H9 (cell line): ENCODE results near the gene PAIP1. TPM values are rescaled to one million over a fixed set of nuclear protein-coding genes. Genes with fewer than 3 reads are reported as not detected.
A peak's percentile ranks its signal among the peaks of the same experiment; 100 is the strongest.
"Not testable (repeated sequence)": the region's sequence is repeated elsewhere in the genome, so short reads cannot be mapped to it uniquely, and the experiment has no call there.

Source experiments
- DNase-seq: peaks from one replicate; pipeline ENCODE4 v3.0.0-alpha.2; 2017
- H2AFZ ChIP-seq: one replicate; pipeline ENCODE4 v1.6.1; 2013; ENCODE audit warnings: mild to moderate bottlenecking, low read length, control low read depth, moderate library complexity
- H2AK5ac ChIP-seq: 2 replicates; pipeline ENCODE4 v1.6.1; 2013; ENCODE audit warnings: low read length, control low read depth, mixed read lengths; ENCODE audit not compliant: insufficient read length
- H2BK120ac ChIP-seq: one replicate; pipeline ENCODE4 v1.6.1; 2013; ENCODE audit warnings: low read depth, mild to moderate bottlenecking, low read length, control low read depth, inconsistent platforms; ENCODE audit not compliant: poor library complexity, severe bottlenecking
- H2BK12ac ChIP-seq: 2 replicates; pipeline ENCODE4 v1.6.1; 2013; ENCODE audit warnings: low read length, control low read depth, mixed read lengths, low read depth; ENCODE audit not compliant: insufficient read length
- H2BK15ac ChIP-seq: 2 replicates; pipeline ENCODE4 v1.6.1; 2013; ENCODE audit warnings: low read depth, low read length, control low read depth
- H2BK20ac ChIP-seq: one replicate; pipeline ENCODE4 v1.6.1; 2013; ENCODE audit warnings: low read depth, mild to moderate bottlenecking, low read length, control low read depth, inconsistent platforms; ENCODE audit not compliant: poor library complexity, severe bottlenecking
- H2BK5ac ChIP-seq: 2 replicates; pipeline ENCODE4 v1.6.1; 2013; ENCODE audit warnings: low read length, control low read depth, mixed read lengths; ENCODE audit not compliant: insufficient read length
- H3K14ac ChIP-seq: 2 replicates; pipeline ENCODE4 v1.6.1; 2013; ENCODE audit warnings: low read length, control low read depth; ENCODE audit not compliant: insufficient read depth
- H3K18ac ChIP-seq: 2 replicates; pipeline ENCODE4 v1.6.1; 2013; ENCODE audit warnings: low read depth, mild to moderate bottlenecking, mixed read lengths, low read length, control low read depth; ENCODE audit not compliant: insufficient read length
- H3K23ac ChIP-seq: 2 replicates; pipeline ENCODE4 v1.6.1; 2013; ENCODE audit warnings: low read length, control low read depth, mixed read lengths, low read depth; ENCODE audit not compliant: insufficient read length
- H3K23me2 ChIP-seq: 2 replicates; pipeline ENCODE4 v1.6.1; 2013; ENCODE audit warnings: low read depth, mild to moderate bottlenecking, mixed read lengths, low read length, control low read depth; ENCODE audit not compliant: insufficient read length, poor library complexity, severe bottlenecking
- H3K27ac ChIP-seq: 2 replicates; pipeline ENCODE4 v1.5.1; 2013; ENCODE audit warnings: low read length, control low read depth, mixed read lengths, low read depth; ENCODE audit not compliant: insufficient read length
- H3K27me3 ChIP-seq: 2 replicates; pipeline ENCODE4 v1.6.1; 2013; ENCODE audit warnings: low read length, control low read depth, inconsistent platforms; ENCODE audit not compliant: insufficient read depth
- H3K4ac ChIP-seq: 2 replicates; pipeline ENCODE4 v1.6.1; 2013; ENCODE audit warnings: low read depth, mild to moderate bottlenecking, control low read depth, inconsistent platforms, low read length, moderate library complexity
- H3K4me1 ChIP-seq: 2 replicates; pipeline ENCODE4 v1.6.1; 2013; ENCODE audit warnings: low read length, control low read depth, inconsistent platforms; ENCODE audit not compliant: insufficient read depth
- H3K4me2 ChIP-seq: 2 replicates; pipeline ENCODE4 v1.6.1; 2013; ENCODE audit warnings: low read length, control low read depth, mixed read lengths; ENCODE audit not compliant: insufficient read length, insufficient read depth
- H3K56ac ChIP-seq: 2 replicates; pipeline ENCODE4 v1.6.1; 2013; ENCODE audit warnings: low read depth, mild to moderate bottlenecking, mixed read lengths, low read length, control low read depth; ENCODE audit not compliant: insufficient read length
- H3K79me1 ChIP-seq: 2 replicates; pipeline ENCODE4 v1.6.1; 2013; ENCODE audit warnings: low read depth, mild to moderate bottlenecking, moderate library complexity, low read length, control low read depth, inconsistent platforms; ENCODE audit not compliant: insufficient read depth, poor library complexity, severe bottlenecking
- H3K79me2 ChIP-seq: 2 replicates; pipeline ENCODE4 v1.6.1; 2013; ENCODE audit warnings: low read length, control low read depth, inconsistent platforms; ENCODE audit not compliant: insufficient read depth
- H3K9ac ChIP-seq: 2 replicates; pipeline ENCODE4 v1.6.1; 2013; ENCODE audit warnings: low read length, control low read depth, mixed read lengths; ENCODE audit not compliant: insufficient read length; ENCODE audit errors: extremely low read depth
- H3K9me3 ChIP-seq: one replicate; pipeline ENCODE4 v1.6.1; 2013; ENCODE audit warnings: low read depth, low read length, inconsistent platforms; ENCODE audit not compliant: control insufficient read depth
- H3T11ph ChIP-seq: one replicate; pipeline ENCODE4 v1.6.1; 2013; ENCODE audit warnings: mild to moderate bottlenecking, low read length, control low read depth, inconsistent platforms
- H4K20me1 ChIP-seq: one replicate; pipeline ENCODE4 v1.6.1; 2013; ENCODE audit not compliant: control insufficient read depth, insufficient read length, insufficient read depth
- H4K5ac ChIP-seq: 2 replicates; pipeline ENCODE4 v1.6.1; 2013; ENCODE audit warnings: low read depth, mild to moderate bottlenecking, mixed read lengths, low read length, control low read depth; ENCODE audit not compliant: insufficient read length
- H4K8ac ChIP-seq: replicated peaks from 2 replicates; pipeline ENCODE4 v1.6.1; 2013; ENCODE audit warnings: low read length, control low read depth, mixed read lengths, low read depth; ENCODE audit not compliant: insufficient read length
- H4K91ac ChIP-seq: 2 replicates; pipeline ENCODE4 v1.6.1; 2013; ENCODE audit warnings: low read depth, mild to moderate bottlenecking, moderate library complexity, mixed read lengths, low read length, control low read depth; ENCODE audit not compliant: insufficient read length
- H3K27ac Mint-ChIP-seq, 3 experiments: 2 replicates in 2 of 3; 3 replicates in 1 of 3; pipeline ENCODE4 v1.8.0; 2020 to 2021; ENCODE audit warnings: mixed read lengths in 3 of 3, mild to moderate bottlenecking in 1 of 3, moderate library complexity in 1 of 3
- H3K27me3 Mint-ChIP-seq: 2 replicates; pipeline ENCODE4 v1.8.0; 2021; ENCODE audit warnings: low read depth, mild to moderate bottlenecking, moderate library complexity, mixed read lengths
- H3K36me3 Mint-ChIP-seq, 3 experiments: 2 replicates in 2 of 3; 3 replicates in 1 of 3; pipeline ENCODE4 v1.8.0; 2020 to 2021; ENCODE audit warnings: low read depth in 3 of 3, mixed read lengths in 3 of 3; ENCODE audit not compliant: insufficient read depth in 1 of 3
- H3K4me1 Mint-ChIP-seq, 2 experiments: 2 replicates each; pipeline ENCODE4 v1.8.0; 2020; ENCODE audit warnings: mixed read lengths in 2 of 2
- H3K4me3 Mint-ChIP-seq, 2 experiments: 2 replicates in 1 of 2; 3 replicates in 1 of 2; pipeline ENCODE4 v1.8.0; 2020 to 2021; ENCODE audit warnings: mild to moderate bottlenecking in 2 of 2, mixed read lengths in 2 of 2, moderate library complexity in 1 of 2
- H3K9me3 Mint-ChIP-seq, 2 experiments: 2 replicates in 1 of 2; 3 replicates in 1 of 2; pipeline ENCODE4 v1.8.0; 2020; ENCODE audit warnings: mild to moderate bottlenecking in 2 of 2, mixed read lengths in 2 of 2, moderate library complexity in 1 of 2
- CTCF ChIP-seq: fragments of 200-600 bp; sonication (generic); conservative IDR thresholded peaks from 3 replicates; pipeline ENCODE4 v1.8.0; 2021; ENCODE audit warnings: antibody characterized with exemption, mild to moderate bottlenecking
- WGBS: extraction: QIAGEN DNeasy Blood & Tissue Kit; methylation state at CpG from one replicate; pipeline ENCODE4 v1.1.7; 2013; ENCODE audit warnings: missing lambda C conversion rate, low lambda C conversion rate, mixed read lengths; ENCODE audit not compliant: insufficient read length; ENCODE audit errors: extremely low coverage; 5-methylcytosine and 5-hydroxymethylcytosine counted together
- total RNA-seq: library from RNA; stranded (reverse); gene quantifications from 2 replicates; pipeline ENCODE4 v1.2.1, GENCODE V29; 2021

The PAIP1 gene
- total RNA-seq, 1 experiment from 2014 or later = 92.9 TPM

GRCh38 chr5:43560128-43560527, 3.3 kb upstream of the PAIP1 start:
- H3T11ph ChIP-seq = no peak overlapping the region
- H3K18ac ChIP-seq = no peak overlapping the region
- no peak overlapping the region for H3K4me2 ChIP-seq
- Mint-ChIP-seq H3K4me3 (no peak overlapping the region), H3K27ac (no peak overlapping the region), H3K36me3 (peaks cover 0 to 4% (median 2%) of the 10 kb centered on the region in 3 experiments; a peak in 4 of 7 replicates), H3K27me3 (no peaks in the 10 kb centered on the region; the same call in 1 of the 2 replicates), H3K9me3 (peaks cover 0 to 2% of the 10 kb centered on the region in 2 experiments; a peak in 1 of 5 replicates), H3K4me1 (peaks cover 12 to 14% of the 10 kb centered on the region in 2 experiments)
- no peak overlapping the region for H2AK5ac ChIP-seq
- H4K91ac ChIP-seq = no peak overlapping the region
- no peaks in the 10 kb centered on the region for H3K9me3 ChIP-seq
- WGBS = no CpG with 5 or more reads among the region's 2 CpGs
- no peak overlapping the region for H3K27ac ChIP-seq
- no peaks in the 10 kb centered on the region for H3K4me1 ChIP-seq
- no peak for DNase-seq
- H3K4ac ChIP-seq = no peak overlapping the region
- no peak overlapping the region for H3K56ac ChIP-seq
- H4K5ac ChIP-seq = no peak overlapping the region
- no peaks in the 10 kb centered on the region for H3K27me3 ChIP-seq
- H3K14ac ChIP-seq = no peak overlapping the region
- no peak overlapping the region for H2AFZ ChIP-seq
- no peak overlapping the region for H2BK20ac ChIP-seq
- no peaks in the 10 kb centered on the region for H3K79me1 ChIP-seq
- no peak overlapping the region for H2BK15ac ChIP-seq
- peaks cover 8% of the 10 kb centered on the region for H3K23me2 ChIP-seq
- no peak overlapping the region for H4K8ac ChIP-seq
- H2BK5ac ChIP-seq = no peak overlapping the region
- no peak overlapping the region for H3K23ac ChIP-seq
- H2BK12ac ChIP-seq = no peak overlapping the region
- H3K79me2 ChIP-seq = peaks cover 2% of the 10 kb centered on the region; the same call in 1 of the 2 replicates
- H4K20me1 ChIP-seq = no peaks in the 10 kb centered on the region
- no peak overlapping the region for H3K9ac ChIP-seq
- H2BK120ac ChIP-seq = no peak overlapping the region
- no peak for TF ChIP-seq CTCF

- not testable (repeated sequence) for H3K4me1 ChIP-seq, H3K23me2 ChIP-seq, H3K27me3 ChIP-seq, H2BK20ac ChIP-seq, H2AFZ ChIP-seq, H3K79me1 ChIP-seq, H2BK12ac ChIP-seq, H3K9me3 Mint-ChIP-seq, DNase-seq, H3K27ac Mint-ChIP-seq, H3K9me3 ChIP-seq, H2BK120ac ChIP-seq, H3K36me3 Mint-ChIP-seq, H3K23ac ChIP-seq, H2BK15ac ChIP-seq, H4K20me1 ChIP-seq, H3K56ac ChIP-seq, H2AK5ac ChIP-seq, H3T11ph ChIP-seq, H4K8ac ChIP-seq, H3K27ac ChIP-seq, H3K27me3 Mint-ChIP-seq
- H4K5ac ChIP-seq = peak overlapping the region; percentile 94
- H3K14ac ChIP-seq = peak overlapping the region; percentile 100
- WGBS = no CpG with 5 or more reads among the region's 30 CpGs
- H3K18ac ChIP-seq = peak overlapping the region; percentile 100
- peak overlapping the region; percentile 99; the same call in 1 of the 2 replicates for H3K4ac ChIP-seq
- peak overlapping the region; percentile 85 for H4K91ac ChIP-seq
- peak overlapping the region; percentile 62 for H3K4me2 ChIP-seq
- Mint-ChIP-seq H3K4me3 (peak overlapping the region; percentile 80 to 92; a peak in 3 of 5 replicates), H3K4me1 (peaks cover 14 to 15% of the 10 kb centered on the region in 2 experiments)
- peak overlapping the region; percentile 90 for H2BK5ac ChIP-seq
- peak overlapping the region; percentile 98 for H3K9ac ChIP-seq
- peaks cover 18% of the 10 kb centered on the region; the same call in 1 of the 2 replicates for H3K79me2 ChIP-seq
These were observed 345 bp downstream of the PAIP1 start for GRCh38 chr5:43556607-43556856.
